ENCODE data around the gene STAM. TPM values are rescaled to one million over a fixed set of nuclear protein-coding genes. Genes with fewer than 3 reads are reported as not detected.
A peak's percentile ranks its signal among the peaks of the same experiment; 100 is the strongest.

Gene STAM
- polyA plus RNA-seq, 1 donor from 2014 or later: 33.0 TPM

DNA sequence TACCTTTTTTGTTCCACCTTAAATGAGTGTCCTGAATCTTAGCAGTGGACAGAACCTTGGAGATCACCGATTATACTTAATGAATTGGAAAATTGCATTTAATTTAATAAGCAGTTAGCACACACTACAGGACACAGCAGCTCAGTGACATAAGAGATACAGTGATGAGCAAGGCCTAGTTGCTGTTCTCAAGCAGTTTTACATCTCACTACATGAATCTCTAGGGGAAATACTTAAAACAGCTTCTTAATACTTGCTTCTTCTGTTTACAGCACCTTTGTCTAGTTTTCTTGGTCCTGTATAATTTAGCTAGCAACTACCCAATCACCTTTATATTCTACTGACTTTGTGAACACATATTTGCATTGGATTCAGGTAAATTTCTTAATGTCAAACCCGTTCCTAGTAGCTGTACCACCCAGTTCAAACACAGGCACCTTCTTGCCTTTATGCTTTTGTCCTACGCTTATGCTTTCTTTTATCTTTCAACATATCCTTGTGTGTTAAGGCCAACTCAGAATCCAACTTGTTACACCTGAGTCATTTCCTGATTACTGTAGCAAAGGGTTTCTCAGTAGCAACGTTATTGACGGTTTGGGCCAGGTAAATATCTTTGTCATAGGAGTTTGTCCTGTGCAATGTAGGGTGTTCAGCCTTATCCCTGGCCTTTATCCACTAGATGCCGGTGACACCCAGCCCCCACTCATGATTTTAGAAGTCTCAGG lies 1.8 kb downstream of the STAM start:
- Histone ChIP-seq H2AFZ (ENCODE audit: low read depth, low read length) (no peak overlapping the region), H3K9ac (ENCODE audit: low read length) (peak overlapping the region; percentile 91), H3K79me2 (replicated peaks; ENCODE audit: insufficient read depth, low read length) (peaks cover 66% of the 10 kb centered on the region), H3K27me3 (ENCODE audit: insufficient read depth, low read depth, low read length) (no peaks in the 10 kb centered on the region), H4K20me1 (ENCODE audit: insufficient read depth) (no peaks in the 10 kb centered on the region), H3K4me2 (ENCODE audit: low read length) (peak overlapping the region; percentile 88), H3K9me3 (ENCODE audit: low read length) (no peaks in the 10 kb centered on the region), H3F3A (ENCODE audit: insufficient read depth, low read length, poor library complexity, severe bottlenecking) (peaks cover 4% of the 10 kb centered on the region), H3K27ac (ENCODE audit: low read length) (no peak overlapping the region), H3K9me2 (ENCODE audit: insufficient read depth, low read length) (no peaks in the 10 kb centered on the region), H3K36me3 (ENCODE audit: insufficient read depth, low read length) (no peaks in the 10 kb centered on the region), H3K4me3 (ENCODE audit: low read length) (peak overlapping the region; percentile 84)
- TF ChIP-seq REST (IDR thresholded peaks at IDR 0.05; ENCODE audit: borderline replicate concordance) (no peak), RAD21 (conservative IDR thresholded peaks at IDR 0.05) (no peak), POLR2AphosphoS5 (IDR thresholded peaks at IDR 0.05) (no peak), SMC3 (conservative IDR thresholded peaks at IDR 0.05; ENCODE audit: poor library complexity) (no peak)

DNA sequence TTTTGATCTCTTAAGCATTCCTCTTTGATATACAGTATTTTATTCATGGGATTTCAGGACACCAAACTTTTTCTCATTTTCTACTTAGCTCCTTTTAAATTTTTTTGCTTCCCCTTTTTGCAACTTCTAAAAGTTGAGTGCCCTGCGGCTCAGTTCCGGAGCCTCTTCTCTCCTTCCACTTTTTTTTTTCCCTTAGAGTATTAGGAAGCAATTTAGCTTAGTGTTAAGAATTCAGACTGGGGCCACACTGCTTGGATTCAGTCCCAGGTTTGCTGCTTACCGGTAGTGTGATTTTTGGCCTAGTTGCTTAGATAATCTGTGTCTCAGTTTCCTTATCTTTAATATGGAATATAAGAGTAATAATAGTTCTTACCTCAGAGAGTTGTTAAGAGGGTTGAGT lies 3.4 kb downstream of the STAM start:
- Histone ChIP-seq H3K4me3 (ENCODE audit: low read length) (no peak overlapping the region), H3K36me3 (ENCODE audit: insufficient read depth, low read length) (no peaks in the 10 kb centered on the region), H3F3A (ENCODE audit: insufficient read depth, low read length, poor library complexity, severe bottlenecking) (peaks cover 4% of the 10 kb centered on the region), H4K20me1 (ENCODE audit: insufficient read depth) (no peaks in the 10 kb centered on the region), H3K9ac (ENCODE audit: low read length) (no peak overlapping the region), H3K9me3 (ENCODE audit: low read length) (no peaks in the 10 kb centered on the region), H2AFZ (ENCODE audit: low read depth, low read length) (no peak overlapping the region), H3K4me2 (ENCODE audit: low read length) (no peak overlapping the region), H3K9me2 (ENCODE audit: insufficient read depth, low read length) (no peaks in the 10 kb centered on the region), H3K27me3 (ENCODE audit: insufficient read depth, low read depth, low read length) (no peaks in the 10 kb centered on the region), H3K27ac (ENCODE audit: low read length) (no peak overlapping the region), H3K79me2 (replicated peaks; ENCODE audit: insufficient read depth, low read length) (peaks cover 72% of the 10 kb centered on the region)
- TF ChIP-seq TAF1 (IDR thresholded peaks at IDR 0.05; ENCODE audit: low read depth): no peak
- no peak for TF ChIP-seq EZH2 (IDR thresholded peaks at IDR 0.05; ENCODE audit: borderline replicate concordance, insufficient read depth, low read length, poor library complexity, severe bottlenecking)
- TF ChIP-seq POLR2AphosphoS5 (IDR thresholded peaks at IDR 0.05): no peak
- no peak for TF ChIP-seq EP300 (conservative IDR thresholded peaks at IDR 0.05; ENCODE audit: poor library complexity, severe bottlenecking)
- TF ChIP-seq, protein P1, sequence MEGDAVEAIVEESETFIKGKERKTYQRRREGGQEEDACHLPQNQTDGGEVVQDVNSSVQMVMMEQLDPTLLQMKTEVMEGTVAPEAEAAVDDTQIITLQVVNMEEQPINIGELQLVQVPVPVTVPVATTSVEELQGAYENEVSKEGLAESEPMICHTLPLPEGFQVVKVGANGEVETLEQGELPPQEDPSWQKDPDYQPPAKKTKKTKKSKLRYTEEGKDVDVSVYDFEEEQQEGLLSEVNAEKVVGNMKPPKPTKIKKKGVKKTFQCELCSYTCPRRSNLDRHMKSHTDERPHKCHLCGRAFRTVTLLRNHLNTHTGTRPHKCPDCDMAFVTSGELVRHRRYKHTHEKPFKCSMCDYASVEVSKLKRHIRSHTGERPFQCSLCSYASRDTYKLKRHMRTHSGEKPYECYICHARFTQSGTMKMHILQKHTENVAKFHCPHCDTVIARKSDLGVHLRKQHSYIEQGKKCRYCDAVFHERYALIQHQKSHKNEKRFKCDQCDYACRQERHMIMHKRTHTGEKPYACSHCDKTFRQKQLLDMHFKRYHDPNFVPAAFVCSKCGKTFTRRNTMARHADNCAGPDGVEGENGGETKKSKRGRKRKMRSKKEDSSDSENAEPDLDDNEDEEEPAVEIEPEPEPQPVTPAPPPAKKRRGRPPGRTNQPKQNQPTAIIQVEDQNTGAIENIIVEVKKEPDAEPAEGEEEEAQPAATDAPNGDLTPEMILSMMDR (IDR thresholded peaks at IDR 0.05; ENCODE audit: poor library complexity, severe bottlenecking): no peak
- no peak for TF ChIP-seq REST (IDR thresholded peaks at IDR 0.05; ENCODE audit: borderline replicate concordance)
- no peak for TF ChIP-seq MXI1 (conservative IDR thresholded peaks at IDR 0.05; ENCODE audit: poor library complexity, severe bottlenecking)
- no peak for TF ChIP-seq RAD21 (conservative IDR thresholded peaks at IDR 0.05)
- TF ChIP-seq SMC3 (conservative IDR thresholded peaks at IDR 0.05; ENCODE audit: poor library complexity): no peak

Measured in neural cell (in vitro differentiated cells).